Mucosa of stomach (tissue), 1 donor: Measurements from ENCODE around the gene GRIP1.

Experiments
- H3K27me3 ChIP-seq: one replicate; pipeline ENCODE4 v1.7.0; 2013; ENCODE audit warnings: mild to moderate bottlenecking, low read length; ENCODE audit not compliant: control insufficient read depth, insufficient read depth
- H3K36me3 ChIP-seq: one replicate; pipeline ENCODE4 v1.7.0; 2013; ENCODE audit warnings: low read length; ENCODE audit not compliant: control insufficient read depth, insufficient read depth
- H3K4me1 ChIP-seq: one replicate; pipeline ENCODE4 v1.7.0; 2013; ENCODE audit warnings: mild to moderate bottlenecking, low read length; ENCODE audit not compliant: control insufficient read depth, insufficient read depth
- H3K4me3 ChIP-seq: one replicate; pipeline ENCODE4 v1.7.0; 2013; ENCODE audit warnings: low read length
- H3K9ac ChIP-seq: one replicate; pipeline ENCODE4 v1.7.0; 2013; ENCODE audit warnings: mild to moderate bottlenecking, low read length, moderate library complexity
- H3K9me3 ChIP-seq: one replicate; pipeline ENCODE4 v1.7.0; 2013; ENCODE audit warnings: mild to moderate bottlenecking, low read length, moderate library complexity; ENCODE audit not compliant: control insufficient read depth
- donor health status: Pancreatic carcinoma.

GRIP1 gene

DNA sequence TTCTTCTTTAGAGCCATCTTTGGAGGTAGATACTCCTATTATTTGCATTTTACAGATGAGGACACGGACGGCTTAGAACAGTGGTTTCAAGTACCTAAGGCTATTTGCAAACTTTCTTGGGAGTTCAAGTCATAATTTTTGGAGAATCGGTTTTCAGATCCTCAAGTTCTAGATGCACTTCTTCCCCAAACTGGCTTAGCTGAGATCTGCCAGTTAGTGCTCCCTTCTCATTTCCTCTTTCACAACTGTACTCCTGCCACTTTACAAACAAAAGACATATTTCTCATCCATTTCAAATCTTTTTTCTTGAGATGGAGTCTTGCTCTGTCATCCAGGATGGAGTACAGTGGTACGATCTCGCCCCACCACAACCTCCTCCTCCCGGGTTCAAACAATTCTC, 299.3 kb downstream of the GRIP1 start:
- Histone ChIP-seq H3K36me3 (no peaks in the 10 kb centered on the region), H3K9me3 (no peaks in the 10 kb centered on the region), H3K4me3 (no peak overlapping the region), H3K4me1 (no peaks in the 10 kb centered on the region), H3K9ac (no peak overlapping the region), H3K27me3 (no peaks in the 10 kb centered on the region)

DNA sequence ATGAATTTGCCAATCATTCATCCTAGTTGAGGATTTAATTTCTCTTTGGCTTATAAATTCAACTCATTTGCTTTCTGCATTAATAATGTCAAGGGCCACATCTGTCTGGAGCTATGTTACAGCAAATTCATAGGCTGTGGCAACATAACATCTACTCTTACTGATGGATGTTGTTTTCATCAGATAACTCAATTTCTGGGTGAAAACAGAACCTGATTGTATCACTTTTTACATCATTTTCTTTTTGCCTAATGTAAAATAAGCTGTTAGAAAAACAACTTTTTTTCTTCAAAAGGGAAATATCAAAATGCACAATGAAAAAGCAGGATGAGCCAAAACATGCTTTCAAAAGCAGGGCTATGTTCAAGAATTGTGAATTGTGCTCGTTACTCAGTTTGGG, 303.3 kb downstream of the GRIP1 start:
- H3K4me1 ChIP-seq, result no peaks in the 10 kb centered on the region

DNA sequence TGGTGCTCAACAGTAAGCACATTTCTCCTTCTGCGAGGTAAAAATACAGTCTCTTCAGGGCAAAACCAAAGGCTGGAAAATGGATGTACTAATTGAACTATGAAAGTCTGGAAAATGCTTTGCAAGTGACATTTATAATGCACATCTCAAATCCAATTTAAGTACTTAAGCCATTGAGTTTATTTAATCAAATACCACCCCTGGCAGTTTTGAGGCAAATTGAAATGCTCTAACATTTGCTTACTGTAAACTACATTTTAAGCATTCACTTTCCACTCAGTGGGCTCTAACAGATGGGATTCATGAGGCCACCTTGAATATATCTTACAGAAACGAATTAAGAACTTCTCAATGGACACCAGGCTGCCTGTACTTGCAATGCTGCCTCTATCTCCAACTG, 306.9 kb downstream of the GRIP1 start:
- H3K4me3 ChIP-seq, result no peak overlapping the region
- no peaks in the 10 kb centered on the region for H3K9me3 ChIP-seq
- H3K36me3 ChIP-seq, result no peaks in the 10 kb centered on the region
- H3K4me1 ChIP-seq, result no peaks in the 10 kb centered on the region
- H3K9ac ChIP-seq, result no peak overlapping the region
- H3K27me3 ChIP-seq, result no peaks in the 10 kb centered on the region

More for the DNA sequence above, 303.3 kb downstream of the GRIP1 start:
- Histone ChIP-seq H3K36me3 (no peaks in the 10 kb centered on the region), H3K9ac (no peak overlapping the region), H3K27me3 (no peaks in the 10 kb centered on the region), H3K4me3 (no peak overlapping the region), H3K9me3 (no peaks in the 10 kb centered on the region)

DNA sequence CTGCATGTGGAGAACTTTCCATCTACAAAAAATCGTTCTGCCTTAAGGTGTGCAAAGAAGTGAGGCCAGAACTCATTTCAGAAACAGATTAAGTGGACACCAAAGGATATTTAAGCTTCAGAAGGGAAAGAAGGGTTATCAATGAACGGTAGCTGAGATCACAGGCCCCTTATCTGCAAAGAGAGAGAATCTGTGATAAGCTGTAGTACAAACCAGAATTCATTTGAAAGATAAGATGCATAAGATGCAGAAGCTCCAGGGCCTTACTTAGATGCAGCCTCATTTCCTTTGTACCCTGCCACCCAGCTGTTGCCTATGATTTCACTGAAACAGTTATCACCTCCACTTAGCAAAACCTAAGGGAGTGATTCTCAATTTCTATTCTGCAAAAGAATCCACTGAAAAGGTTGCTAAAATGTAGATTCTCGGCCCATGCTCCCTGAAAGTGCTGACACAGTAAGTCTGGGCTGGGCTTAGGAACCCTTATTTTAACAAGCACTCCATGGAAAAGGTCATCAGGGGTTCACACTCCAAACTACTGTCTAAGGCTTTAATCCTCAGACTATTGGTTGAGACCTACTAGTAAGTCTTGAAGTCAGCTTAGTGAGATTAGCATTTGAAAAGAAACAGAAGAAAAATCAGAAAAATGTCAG, 311.7 kb downstream of the GRIP1 start:
- no peaks in the 10 kb centered on the region for H3K36me3 ChIP-seq
- no peak overlapping the region for H3K4me3 ChIP-seq
- H3K9me3 ChIP-seq, result no peaks in the 10 kb centered on the region
- H3K27me3 ChIP-seq, result no peaks in the 10 kb centered on the region
- no peaks in the 10 kb centered on the region for H3K4me1 ChIP-seq
- no peak overlapping the region for H3K9ac ChIP-seq

DNA sequence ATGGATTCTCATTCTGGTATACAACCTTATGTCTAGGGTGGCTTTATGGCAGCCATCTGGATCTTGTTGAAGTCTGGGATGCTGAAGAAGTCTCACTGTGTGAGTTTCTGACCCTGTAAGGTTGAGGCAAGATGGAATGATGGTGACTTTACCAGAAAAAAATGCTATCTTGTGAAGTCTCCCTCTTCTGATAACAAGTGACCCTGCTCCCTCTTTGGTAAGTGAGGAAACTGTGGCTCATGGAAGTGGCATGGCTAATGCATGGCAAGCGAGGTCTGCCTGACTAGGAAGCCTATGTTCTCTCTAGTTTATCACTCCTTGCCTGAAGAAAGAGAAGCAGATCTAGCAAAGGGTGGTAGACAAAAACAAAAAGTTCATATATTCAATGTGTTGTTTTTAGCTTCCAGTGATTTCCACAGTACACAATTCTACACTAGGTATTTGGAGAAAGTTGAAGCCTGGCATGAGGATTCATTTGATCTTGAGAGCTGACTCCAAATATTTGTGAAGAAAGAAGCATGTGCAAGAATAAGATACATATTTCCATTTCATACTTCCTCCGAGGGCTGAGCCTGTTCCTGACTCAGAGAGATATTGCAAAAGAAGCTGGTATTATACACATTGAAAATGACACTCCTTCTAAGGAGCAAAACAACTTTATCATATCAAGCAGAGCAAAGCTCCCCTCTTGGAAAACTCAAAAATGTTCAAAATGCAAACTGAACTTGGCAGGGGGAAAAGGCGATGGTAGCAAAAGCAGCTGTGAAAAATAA, 313.0 kb downstream of the GRIP1 start:
- no peak overlapping the region for H3K4me3 ChIP-seq
- no peak overlapping the region for H3K9ac ChIP-seq
- no peaks in the 10 kb centered on the region for H3K36me3 ChIP-seq
- no peaks in the 10 kb centered on the region for H3K4me1 ChIP-seq
- no peaks in the 10 kb centered on the region for H3K27me3 ChIP-seq
- no peaks in the 10 kb centered on the region for H3K9me3 ChIP-seq

DNA sequence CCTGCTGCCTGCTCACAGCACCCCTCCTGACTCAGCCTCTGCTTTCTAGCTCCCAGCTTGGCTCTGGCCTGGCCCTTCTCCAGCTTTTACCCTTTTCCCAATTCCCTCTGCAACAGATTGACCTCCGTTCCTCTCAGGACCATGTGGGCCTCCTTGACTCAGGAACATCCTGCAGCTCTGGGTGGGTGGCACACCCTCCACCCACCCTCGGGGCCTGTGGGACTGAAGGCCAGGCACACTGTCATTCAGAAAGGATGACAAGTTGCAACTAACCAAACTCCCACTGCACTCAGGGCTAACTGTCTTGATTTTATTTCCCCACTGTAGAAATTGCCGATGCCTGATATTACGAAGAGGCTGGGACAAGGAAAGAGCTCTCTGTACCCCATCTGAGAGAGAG, 317.2 kb downstream of the GRIP1 start:
- no peak overlapping the region for H3K4me3 ChIP-seq
- H3K36me3 ChIP-seq, result no peaks in the 10 kb centered on the region
- no peak overlapping the region for H3K9ac ChIP-seq
- H3K4me1 ChIP-seq, result no peaks in the 10 kb centered on the region
- no peaks in the 10 kb centered on the region for H3K27me3 ChIP-seq
- no peaks in the 10 kb centered on the region for H3K9me3 ChIP-seq

DNA sequence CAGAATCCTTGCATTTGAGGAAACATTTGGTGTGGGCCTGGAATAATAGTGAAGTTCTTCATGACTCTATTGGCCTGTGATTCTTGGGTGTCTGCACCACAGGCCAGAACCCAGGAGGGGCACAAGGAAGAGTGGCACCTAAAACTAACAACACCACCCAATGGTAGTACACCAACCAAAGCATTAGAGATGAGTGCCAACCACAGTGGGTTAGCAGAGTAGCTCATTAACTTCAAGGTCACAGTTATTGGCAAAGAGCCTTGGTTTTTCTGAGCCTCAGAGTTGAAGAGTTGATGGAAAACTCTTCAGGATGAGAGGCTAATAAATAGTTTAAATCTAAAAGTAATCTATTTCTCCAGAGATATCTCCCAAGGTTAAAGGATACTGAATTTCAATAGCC, 319.6 kb downstream of the GRIP1 start:
- H3K9ac ChIP-seq, result no peak overlapping the region
- H3K4me3 ChIP-seq, result no peak overlapping the region
- no peaks in the 10 kb centered on the region for H3K9me3 ChIP-seq
- no peaks in the 10 kb centered on the region for H3K4me1 ChIP-seq
- no peaks in the 10 kb centered on the region for H3K36me3 ChIP-seq
- H3K27me3 ChIP-seq, result no peaks in the 10 kb centered on the region

DNA sequence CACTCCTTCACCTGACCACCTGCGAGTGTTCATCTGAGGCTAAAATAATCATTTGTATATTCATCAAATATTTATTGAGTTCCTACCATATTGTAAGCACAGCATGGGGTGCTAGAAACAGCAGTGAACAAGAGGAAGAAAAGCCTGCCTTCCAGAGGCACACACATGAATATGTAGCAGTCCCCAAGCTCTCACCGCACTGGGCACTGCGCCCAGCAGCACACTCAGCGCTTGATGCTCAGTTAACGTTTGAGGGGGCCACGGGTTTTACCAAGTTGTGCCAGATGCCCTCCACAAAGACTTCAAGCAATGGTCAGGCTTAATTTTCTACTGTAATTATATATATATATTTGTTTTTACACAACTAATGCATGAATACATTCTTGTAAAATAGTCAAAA, 324.6 kb downstream of the GRIP1 start:
- H3K4me3 ChIP-seq, result no peak overlapping the region
- no peaks in the 10 kb centered on the region for H3K9me3 ChIP-seq
- no peaks in the 10 kb centered on the region for H3K27me3 ChIP-seq
- H3K4me1 ChIP-seq, result no peaks in the 10 kb centered on the region
- H3K9ac ChIP-seq, result no peak overlapping the region
- no peaks in the 10 kb centered on the region for H3K36me3 ChIP-seq

DNA sequence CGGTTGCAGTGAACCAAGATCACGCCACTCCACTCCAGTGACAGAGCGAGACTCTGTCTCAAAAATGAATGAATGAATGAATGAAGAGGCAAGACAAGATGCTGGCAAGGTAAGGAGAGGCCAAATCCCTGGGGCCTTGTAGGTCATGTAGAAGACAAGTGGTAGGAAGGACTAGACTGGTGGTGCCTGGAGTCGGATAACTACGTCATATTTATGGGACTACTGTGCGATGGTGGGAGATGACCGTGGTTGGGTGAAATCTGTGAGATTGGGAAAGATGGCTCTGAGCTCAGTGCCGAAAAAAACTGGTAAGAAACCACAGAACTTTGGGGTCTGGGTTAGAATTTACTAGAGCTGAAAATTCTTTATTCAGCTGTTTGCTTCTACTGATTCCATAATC, 326.0 kb downstream of the GRIP1 start:
- no peaks in the 10 kb centered on the region for H3K4me1 ChIP-seq
- H3K9me3 ChIP-seq, result no peaks in the 10 kb centered on the region
- no peaks in the 10 kb centered on the region for H3K36me3 ChIP-seq
- no peaks in the 10 kb centered on the region for H3K27me3 ChIP-seq
- no peak overlapping the region for H3K9ac ChIP-seq
- H3K4me3 ChIP-seq, result no peak overlapping the region

DNA sequence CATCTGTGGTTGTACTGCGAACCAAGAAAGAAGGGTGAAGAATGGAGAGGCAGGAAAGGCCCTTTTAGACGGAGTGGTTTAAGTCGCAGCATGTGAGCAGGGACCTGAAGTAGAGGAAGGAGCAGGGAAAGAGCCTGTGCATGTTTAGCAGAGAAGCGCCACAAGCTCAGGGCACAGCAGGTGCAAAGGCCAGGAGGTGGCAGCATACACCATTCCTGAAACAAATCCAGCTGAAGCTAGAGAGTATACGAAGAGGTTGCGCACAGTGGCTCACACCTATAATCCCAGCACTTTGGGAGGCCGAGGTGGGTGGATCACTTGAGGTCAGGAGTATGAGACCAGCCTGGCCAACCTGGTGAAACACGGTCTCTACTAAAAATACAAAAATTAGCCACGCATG, 326.7 kb downstream of the GRIP1 start:
- Histone ChIP-seq H3K36me3 (no peaks in the 10 kb centered on the region), H3K27me3 (no peaks in the 10 kb centered on the region), H3K9ac (no peak overlapping the region), H3K4me1 (no peaks in the 10 kb centered on the region), H3K4me3 (no peak overlapping the region), H3K9me3 (no peaks in the 10 kb centered on the region)

DNA sequence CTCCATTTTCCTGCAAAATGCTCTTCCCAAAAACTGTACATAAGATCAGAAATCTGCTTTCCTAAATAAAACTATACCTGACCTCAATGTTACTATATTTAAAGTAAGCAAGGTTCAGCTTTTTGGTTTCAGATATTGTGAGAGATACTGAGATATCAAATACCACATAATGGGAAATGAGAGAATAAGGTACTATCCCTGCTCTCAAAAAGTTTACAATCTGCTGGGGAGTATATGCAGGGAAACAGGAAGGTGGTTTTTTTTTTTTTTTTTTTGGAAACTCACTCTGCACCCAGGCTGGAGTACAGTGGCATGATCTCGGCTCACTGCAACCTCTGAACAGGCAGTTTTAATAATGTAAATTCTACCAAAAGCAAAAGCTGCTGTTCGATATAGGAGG, 327.6 kb downstream of the GRIP1 start:
- Histone ChIP-seq H3K36me3 (no peaks in the 10 kb centered on the region), H3K27me3 (no peaks in the 10 kb centered on the region), H3K4me1 (no peaks in the 10 kb centered on the region), H3K9me3 (no peaks in the 10 kb centered on the region), H3K9ac (no peak overlapping the region), H3K4me3 (no peak overlapping the region)

DNA sequence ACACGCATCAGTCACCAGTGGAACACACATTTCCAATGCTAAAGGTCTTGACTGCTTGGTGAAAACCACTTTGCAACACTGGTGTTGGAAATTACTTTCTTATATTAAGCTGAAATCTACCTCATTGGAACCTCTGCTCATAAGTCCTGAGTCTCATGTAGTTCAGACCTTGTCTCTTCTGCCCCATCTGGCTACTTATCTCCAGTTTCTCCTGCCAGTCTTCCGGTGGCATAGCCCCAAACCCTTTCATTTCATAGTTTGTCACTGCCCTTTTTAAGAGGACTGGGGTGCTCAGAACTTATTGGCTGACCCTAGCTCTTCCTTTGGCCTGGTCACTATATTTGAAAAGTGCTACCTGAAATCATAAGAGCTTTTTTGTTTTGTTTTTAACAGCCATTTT, 332.9 kb downstream of the GRIP1 start:
- H3K27me3 ChIP-seq, result no peaks in the 10 kb centered on the region
- no peaks in the 10 kb centered on the region for H3K36me3 ChIP-seq
- H3K9ac ChIP-seq, result no peak overlapping the region
- H3K4me1 ChIP-seq, result no peaks in the 10 kb centered on the region
- H3K4me3 ChIP-seq, result no peak overlapping the region
- H3K9me3 ChIP-seq, result no peaks in the 10 kb centered on the region
